Stimulated activated CD4-positive, alpha-beta T cell treated with anti-CD3 and anti-CD28 coated beads, Interleukin-4, amount 100 ng/mL, for 1 hour (primary cell): ENCODE measurements around the gene FBF1.
A peak's percentile ranks its signal among the peaks of the same experiment; 100 is the strongest.
"Not testable (repeated sequence)": the region's sequence is repeated elsewhere in the genome, so short reads cannot be mapped to it uniquely, and the experiment has no call there.

Experiments used
- DNase-seq: peaks from one replicate; pipeline ENCODE4 v3.0.0-alpha.2; 2020

Gene FBF1

GRCh38 chr17:75940727-75941441 lies at the start of gene FBF1:
FBF1 (minus strand) TSS chr17:75941042; CDS start chr17:75938149, 2,893 bp downstream.
- peak; percentile 90 for DNase-seq

GRCh38 chr17:75987041-75987440 lies 46.2 kb upstream of the FBF1 start:
- DNase-seq, result no peak

GRCh38 chr17:75985986-75986385 lies 45.1 kb upstream of the FBF1 start:
- DNase-seq, result no peak

- DNase-seq, result no peak
Measured at GRCh38 chr17:75983501-75984181, 42.8 kb upstream of the FBF1 start.

DNA sequence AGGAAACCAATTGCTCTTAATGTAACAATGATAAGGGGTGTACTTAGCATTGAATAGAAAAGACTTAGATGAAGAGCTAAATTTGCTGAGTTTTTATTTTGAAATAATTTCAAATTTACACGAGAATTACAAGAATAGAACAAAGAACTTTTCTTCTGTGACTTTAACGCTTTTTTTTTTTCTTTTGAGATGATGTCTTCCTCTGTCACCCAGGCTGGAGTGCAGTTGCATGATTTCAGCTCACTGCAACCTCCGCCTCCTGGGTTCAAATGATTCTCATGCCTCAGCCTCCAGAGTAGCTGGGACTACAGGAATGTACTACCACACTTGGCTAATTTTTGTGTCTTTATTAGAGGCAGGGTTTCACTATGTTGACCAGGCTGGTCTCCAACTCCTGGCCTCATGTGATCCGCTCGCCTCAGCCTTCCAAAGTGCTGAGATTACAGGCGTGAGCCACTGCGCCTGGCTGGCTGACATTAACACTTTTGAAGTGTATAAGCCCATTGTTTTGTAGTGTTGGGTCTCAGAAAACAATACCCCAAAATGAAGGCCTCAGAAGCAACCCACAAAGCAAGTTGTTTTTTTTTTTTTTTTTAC lies 40.3 kb upstream of the FBF1 start:
- no peak for DNase-seq

DNA sequence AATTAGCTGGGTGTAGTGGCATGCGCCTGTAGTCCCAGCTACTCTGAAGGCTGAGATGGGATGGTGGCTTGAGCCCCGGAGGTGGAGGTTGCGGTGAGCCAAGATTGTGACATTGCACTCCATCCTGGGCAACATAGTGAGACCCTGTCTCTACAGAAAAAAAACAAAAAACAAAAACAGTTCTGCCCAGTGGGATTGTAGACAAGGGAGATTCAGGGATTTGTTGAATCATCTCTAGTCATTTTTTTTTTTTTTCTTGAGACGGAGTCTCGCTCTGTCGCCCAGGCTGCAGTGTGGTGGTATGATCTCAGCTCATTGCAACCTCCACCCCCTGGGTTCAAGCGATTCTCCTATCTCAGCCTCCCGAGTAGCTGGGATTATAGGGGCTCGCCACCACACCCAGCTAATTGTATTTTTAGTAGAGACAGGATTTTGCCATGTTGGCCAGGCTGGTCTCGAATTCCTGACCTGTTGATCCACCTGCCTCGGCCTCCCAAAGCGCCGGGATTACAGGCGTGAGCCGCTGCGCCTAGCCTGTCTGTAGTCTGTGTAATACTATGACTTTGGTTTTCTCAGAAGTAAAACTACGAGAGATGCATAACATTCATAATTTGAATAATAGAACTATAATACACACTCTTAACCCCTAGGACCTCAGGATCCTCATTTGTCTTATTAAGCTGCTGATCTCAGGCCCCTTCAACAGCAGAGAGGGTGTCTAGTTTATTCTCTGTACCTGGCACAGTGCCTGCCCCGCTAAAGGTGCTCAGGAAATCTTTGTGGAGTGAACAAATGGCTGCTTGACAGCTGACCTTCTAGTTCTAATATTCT lies 39.6 kb upstream of the FBF1 start:
- DNase-seq, result no peak

DNA sequence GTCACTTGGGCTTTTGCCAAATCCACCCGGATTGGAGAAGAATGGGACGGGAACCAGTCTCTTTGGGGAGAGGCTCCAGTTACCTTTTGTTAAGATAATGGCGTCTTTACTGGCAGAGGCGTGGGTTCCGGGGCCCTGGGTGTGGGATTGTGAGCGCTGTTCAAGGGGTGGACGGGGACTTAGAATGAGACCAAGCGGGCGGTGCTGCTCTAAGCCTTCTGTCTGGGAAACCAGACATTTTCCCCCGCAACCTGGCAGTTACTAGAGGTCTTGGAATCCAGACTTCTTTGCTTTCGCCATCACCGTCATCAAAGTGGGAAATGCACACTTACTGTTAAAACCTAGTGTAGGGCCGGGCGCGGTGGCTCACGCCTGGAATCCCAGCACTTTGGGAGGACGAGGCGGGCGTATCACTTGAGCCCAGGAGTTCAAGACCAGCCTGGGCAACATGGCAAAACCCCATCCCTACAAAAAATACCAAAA lies 38.9 kb upstream of the FBF1 start:
- DNase-seq, result no peak

GRCh38 chr17:75978938-75979704 lies 38.3 kb upstream of the FBF1 start, which contains the start of the genes ACOX1 and TEN1:
ACOX1 (minus strand) TSS chr17:75979166; CDS start chr17:75979073, 93 bp downstream.
TEN1 (plus strand) TSS chr17:75979240; CDS start chr17:75986193, 6,953 bp downstream.
- DNase-seq, result peak; percentile 97

DNA sequence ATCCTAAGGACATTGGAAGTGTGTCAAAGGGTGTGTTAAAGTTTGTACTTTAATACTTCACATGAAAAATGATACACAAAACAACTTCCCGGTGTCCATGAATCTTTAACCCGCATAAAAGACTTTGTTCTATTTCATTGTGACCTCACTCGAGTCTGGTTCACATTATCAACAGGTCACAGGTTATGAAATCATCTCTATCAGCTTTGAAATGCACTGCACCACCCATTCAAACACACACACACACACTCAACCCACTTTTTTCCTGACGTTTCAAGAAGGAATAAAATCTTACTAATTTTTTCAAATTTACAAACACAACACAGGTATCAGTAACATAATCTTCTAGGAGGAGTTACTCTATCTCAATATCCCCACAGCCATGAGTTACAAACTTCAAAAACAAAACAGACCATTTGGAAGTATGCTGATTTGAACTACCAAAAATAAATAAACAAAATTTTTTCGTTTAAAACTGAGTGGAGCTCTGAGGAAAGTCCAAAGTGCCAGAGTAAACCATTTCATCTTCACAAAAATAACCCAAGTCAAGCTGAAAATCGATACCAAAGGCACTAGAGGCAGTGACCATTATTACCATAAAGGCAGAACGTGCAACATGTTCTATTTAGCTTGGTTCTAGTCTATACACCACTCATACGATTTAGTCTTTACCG lies 35.5 kb upstream of the FBF1 start:
- DNase-seq, result no peak

DNA sequence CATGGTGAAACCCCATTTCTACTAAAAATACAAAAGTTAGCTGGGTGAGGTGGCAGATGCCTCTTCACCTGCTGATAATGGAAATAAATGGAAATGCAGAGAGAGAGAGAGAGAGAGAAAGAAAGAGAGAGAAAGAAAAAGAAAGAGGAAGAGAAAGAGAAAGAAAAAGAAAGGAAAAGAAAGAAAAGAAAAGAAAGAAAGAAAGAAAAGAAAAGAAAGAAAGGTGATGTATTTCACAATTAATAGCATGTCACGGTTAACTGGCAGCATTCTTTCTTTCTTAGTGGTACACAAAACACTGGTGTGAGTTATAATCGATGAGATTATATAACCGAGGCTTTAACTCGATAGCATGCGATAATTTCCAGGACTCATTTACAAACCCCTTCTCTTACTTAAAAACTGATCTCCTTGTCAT lies 34.9 kb upstream of the FBF1 start:
- no peak for DNase-seq

DNA sequence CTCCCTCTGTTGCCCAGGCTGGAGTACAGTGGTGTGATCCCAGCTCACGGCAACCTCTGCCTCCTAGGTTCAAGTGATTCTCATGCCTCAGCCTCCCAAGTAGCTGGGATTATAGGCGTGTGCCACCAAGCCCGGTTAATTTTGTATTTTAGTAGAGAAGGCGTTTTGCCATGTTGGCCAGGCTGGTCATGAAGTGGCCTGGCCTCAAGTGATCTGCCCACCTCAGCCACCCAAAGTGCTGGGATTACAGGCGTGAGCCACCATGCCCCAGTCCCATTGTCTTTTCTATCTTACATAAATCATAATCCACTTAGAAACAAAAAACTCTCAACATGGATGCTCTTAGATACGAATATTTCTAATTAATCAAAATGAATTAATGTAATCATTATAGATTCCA lies 34.3 kb upstream of the FBF1 start:
- DNase-seq, result not testable (repeated sequence)

DNA sequence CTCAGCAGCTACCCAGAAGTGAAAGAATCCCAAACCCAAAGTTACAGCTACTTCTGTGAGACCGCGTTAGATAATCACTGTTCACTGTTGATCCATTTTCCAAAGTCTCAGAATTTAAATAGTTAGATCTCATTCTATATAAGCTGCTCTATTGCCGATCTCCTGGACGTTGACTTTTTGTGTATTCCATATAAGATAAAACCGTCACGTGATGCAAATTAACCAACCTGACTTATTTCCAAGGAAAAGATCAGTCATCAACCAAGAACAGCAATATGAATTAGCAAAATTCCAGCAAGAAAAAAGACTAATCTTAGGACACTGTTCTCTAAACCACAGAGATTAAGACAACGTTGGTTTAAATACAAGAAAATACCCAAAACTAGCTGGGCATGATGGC lies 29.8 kb upstream of the FBF1 start:
- DNase-seq, result no peak

GRCh38 chr17:75970011-75970523 lies 29.2 kb upstream of the FBF1 start:
- no peak for DNase-seq

GRCh38 chr17:75969044-75969443 lies 28.2 kb upstream of the FBF1 start:
- not testable (repeated sequence) for DNase-seq

DNA sequence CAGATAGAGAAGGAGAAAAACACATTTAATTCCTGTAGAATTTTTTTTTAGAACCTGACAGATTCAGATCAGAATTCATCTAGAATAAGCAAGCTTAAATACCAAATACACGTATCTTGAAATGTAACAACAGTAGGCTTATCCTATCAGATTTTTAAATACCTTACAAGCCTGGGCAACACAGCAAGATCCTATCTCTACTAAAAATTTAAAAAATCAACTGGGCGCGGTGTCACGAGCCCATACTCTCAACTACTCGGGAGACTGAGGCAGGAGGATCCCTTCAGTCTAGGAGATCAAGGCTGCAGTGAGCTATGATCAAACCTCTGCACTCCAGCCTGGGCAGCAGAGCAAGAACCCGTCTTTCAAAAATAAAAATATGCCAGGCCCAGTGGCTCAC lies 24.6 kb upstream of the FBF1 start:
- DNase-seq, result no peak

DNA sequence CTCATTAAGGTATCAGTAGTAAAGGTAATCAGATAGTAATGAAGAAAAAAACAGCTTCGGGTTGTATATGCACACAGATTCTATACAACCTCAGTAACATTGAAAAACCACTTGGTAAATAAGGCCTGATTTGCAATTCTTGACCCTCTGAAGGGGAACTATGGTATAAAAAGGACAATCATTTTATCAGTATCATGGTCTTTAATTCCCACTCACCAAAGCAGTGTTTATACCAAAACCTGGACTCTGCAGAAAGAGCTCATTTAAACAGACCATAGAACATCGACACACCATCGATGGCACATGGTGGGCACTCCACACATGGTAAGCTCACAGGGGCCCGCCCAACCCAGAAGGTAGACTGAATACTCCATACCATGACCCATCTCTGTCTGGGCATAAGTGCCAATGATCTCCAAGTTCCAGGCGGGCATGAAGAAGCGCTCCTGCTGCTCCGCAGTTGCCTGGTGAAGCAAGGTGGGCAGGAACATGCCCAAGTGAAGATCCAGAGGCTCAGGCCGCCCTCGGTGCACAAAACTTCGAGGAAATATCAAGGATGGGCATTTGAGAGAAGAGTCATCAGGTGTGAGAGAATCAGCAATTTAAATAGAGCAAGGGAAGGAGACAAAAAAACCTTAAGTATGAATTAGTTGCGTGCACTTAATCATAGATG lies 19.1 kb upstream of the FBF1 start:
- no peak for DNase-seq

DNA sequence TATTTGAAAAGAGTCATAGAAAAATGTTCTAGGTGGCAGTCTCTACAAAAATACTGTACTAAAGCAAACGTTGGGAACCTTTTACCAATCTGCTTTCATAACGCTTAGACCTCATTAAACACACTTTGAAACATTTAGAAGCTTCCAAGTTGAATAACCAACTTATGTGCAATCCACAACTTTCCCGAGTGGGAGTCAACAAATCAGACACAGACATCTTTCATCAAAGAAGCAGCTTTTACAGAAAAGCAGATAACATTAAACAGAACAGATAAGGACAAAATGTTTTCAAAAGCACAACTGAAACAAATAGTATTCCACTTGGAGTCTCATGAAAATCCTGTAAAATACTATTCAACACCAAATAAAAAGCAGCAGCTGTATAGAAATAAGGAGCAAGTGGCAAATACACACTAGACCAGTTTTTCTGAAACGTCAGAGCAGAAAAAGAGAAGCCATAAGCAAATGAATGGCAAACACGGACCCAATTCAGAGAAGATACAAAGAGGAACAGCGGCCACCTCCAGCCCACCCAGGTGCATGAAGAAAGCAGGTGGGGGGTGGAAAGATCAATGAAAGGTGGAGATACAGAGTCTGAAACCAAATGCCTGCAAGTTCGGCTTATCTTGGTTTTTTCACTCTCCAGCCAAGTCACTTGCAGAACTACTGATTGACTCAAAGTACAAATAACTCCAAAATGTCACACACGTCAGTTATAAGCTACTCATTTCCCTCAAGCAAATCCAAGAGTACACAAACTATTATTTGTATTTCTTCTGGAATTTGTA lies 18.4 kb upstream of the FBF1 start:
- DNase-seq, result no peak

- DNase-seq, result no peak
Measured at GRCh38 chr17:75950855-75951554, 10.2 kb upstream of the FBF1 start.

- DNase-seq, result no peak
Measured at GRCh38 chr17:75950421-75950820, 9.6 kb upstream of the FBF1 start.
